Neural crest cell (in vitro differentiated cells): ENCODE data around the gene DHRS1. TPM values are rescaled to one million over a fixed set of nuclear protein-coding genes. Genes with fewer than 3 reads are reported as not detected.
A peak's percentile ranks its signal among the peaks of the same experiment; 100 is the strongest.

Source experiments
- DNase-seq: peaks from one replicate; pipeline ENCODE4 v3.0.0; 2021; ENCODE audit warnings: low read depth, mixed read lengths, low spot score
- H3K27ac Mint-ChIP-seq: one replicate; pipeline ENCODE4 v1.8.0; 2021; ENCODE audit warnings: mild to moderate bottlenecking, mixed read lengths; ENCODE audit not compliant: unreplicated experiment
- H3K27me3 Mint-ChIP-seq: 2 replicates; pipeline ENCODE4 v1.8.0; 2021; ENCODE audit warnings: low read depth, mild to moderate bottlenecking, mixed read lengths
- H3K36me3 Mint-ChIP-seq: 2 replicates; pipeline ENCODE4 v1.8.0; 2021; ENCODE audit warnings: low read depth, mild to moderate bottlenecking, mixed read lengths
- H3K4me1 Mint-ChIP-seq: 2 replicates; pipeline ENCODE4 v1.8.0; 2021; ENCODE audit warnings: mixed read lengths
- H3K4me3 Mint-ChIP-seq: one replicate; pipeline ENCODE4 v1.8.0; 2021; ENCODE audit warnings: mild to moderate bottlenecking, mixed read lengths
- H3K9me3 Mint-ChIP-seq: 2 replicates; pipeline ENCODE4 v1.8.0; 2021; ENCODE audit warnings: mixed read lengths
- CTCF ChIP-seq: fragments of 200-600 bp; sonication (generic); conservative IDR thresholded peaks from 2 replicates; pipeline ENCODE4 v1.5.0; 2021; ENCODE audit warnings: antibody characterized with exemption, mild to moderate bottlenecking
- total RNA-seq: library from RNA; stranded (reverse); gene quantifications from 2 replicates; pipeline ENCODE4 v1.2.1, GENCODE V29; 2021

The DHRS1 gene
- total RNA-seq, 1 donor from 2014 or later = 17.2 TPM

GRCh38 chr14:24335461-24336171 lies 36.0 kb upstream of the DHRS1 start:
- Mint-ChIP-seq H3K9me3 (no peaks in the 10 kb centered on the region), H3K27me3 (peaks cover 98% of the 10 kb centered on the region), H3K4me3 (no peak overlapping the region), H3K4me1 (peaks cover 11% of the 10 kb centered on the region), H3K27ac (no peak overlapping the region), H3K36me3 (no peaks in the 10 kb centered on the region)
- no peak for DNase-seq
- TF ChIP-seq CTCF = no peak

GRCh38 chr14:24334431-24335291 lies 35.1 kb upstream of the DHRS1 start, which contains the start of gene ADCY4:
Gene ADCY4 (minus strand): TSS chr14:24335071. CDS start chr14:24334652, 419 bp downstream.
- Mint-ChIP-seq H3K36me3 (no peaks in the 10 kb centered on the region), H3K4me1 (peaks cover 11% of the 10 kb centered on the region), H3K4me3 (peak within 1 kb of the TSS; percentile 23), H3K27ac (no peak within 1 kb of the TSS), H3K9me3 (no peaks in the 10 kb centered on the region), H3K27me3 (peaks cover 94% of the 10 kb centered on the region)
- no peak for TF ChIP-seq CTCF
- no peak for DNase-seq

GRCh38 chr14:24332268-24332993 lies 32.9 kb upstream of the DHRS1 start:
- Mint-ChIP-seq H3K36me3 (no peaks in the 10 kb centered on the region), H3K27me3 (peaks cover 72% of the 10 kb centered on the region), H3K4me1 (peaks cover 11% of the 10 kb centered on the region), H3K9me3 (no peaks in the 10 kb centered on the region), H3K4me3 (peak overlapping the region; percentile 73), H3K27ac (no peak overlapping the region)
- TF ChIP-seq CTCF = peak; percentile 69
- DNase-seq = peak; percentile 59

- Mint-ChIP-seq H3K4me1 (peaks cover 11% of the 10 kb centered on the region), H3K36me3 (no peaks in the 10 kb centered on the region), H3K27me3 (peaks cover 66% of the 10 kb centered on the region), H3K9me3 (no peaks in the 10 kb centered on the region), H3K4me3 (no peak overlapping the region), H3K27ac (no peak overlapping the region)
- TF ChIP-seq CTCF = no peak
- DNase-seq = no peak
Measured at GRCh38 chr14:24331731-24332267, 32.2 kb upstream of the DHRS1 start.
